ENCODE measurements around the gene TTC21B.
A peak's percentile ranks its signal among the peaks of the same experiment; 100 is the strongest.
"Not testable (repeated sequence)": the region's sequence is repeated elsewhere in the genome, so short reads cannot be mapped to it uniquely, and the experiment has no call there.

The TTC21B gene

GRCh38 chr2:165886487-165887146, 67.0 kb downstream of the TTC21B start:
- DNase-seq (ENCODE audit: low spot score) = peak; percentile 48

GRCh38 chr2:165877565-165878550, 75.7 kb downstream of the TTC21B start:
- DNase-seq (ENCODE audit: low spot score) = no peak

DNA sequence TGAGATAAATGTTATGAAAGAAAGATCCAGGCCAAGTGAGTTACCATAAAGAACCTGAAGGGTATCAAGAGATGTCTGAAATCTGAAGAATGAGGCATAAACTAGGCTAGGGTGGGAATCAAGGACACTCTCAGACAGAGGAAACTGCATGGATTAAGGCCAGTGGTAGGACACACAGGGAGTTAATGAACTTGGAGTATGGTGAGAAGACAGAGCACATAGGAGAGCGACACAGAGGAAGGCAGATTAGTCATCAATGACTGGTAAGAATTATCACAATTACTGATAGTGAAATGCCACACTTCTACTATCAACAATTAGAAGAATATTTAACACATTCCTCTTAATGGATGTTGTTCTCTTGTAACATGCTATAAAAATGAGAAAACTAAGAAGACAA, 76.9 kb downstream of the TTC21B start:
- DNase-seq (ENCODE audit: low spot score) = no peak

GRCh38 chr2:165876269-165876668, 77.3 kb downstream of the TTC21B start:
- DNase-seq (ENCODE audit: low spot score) = no peak

DNA sequence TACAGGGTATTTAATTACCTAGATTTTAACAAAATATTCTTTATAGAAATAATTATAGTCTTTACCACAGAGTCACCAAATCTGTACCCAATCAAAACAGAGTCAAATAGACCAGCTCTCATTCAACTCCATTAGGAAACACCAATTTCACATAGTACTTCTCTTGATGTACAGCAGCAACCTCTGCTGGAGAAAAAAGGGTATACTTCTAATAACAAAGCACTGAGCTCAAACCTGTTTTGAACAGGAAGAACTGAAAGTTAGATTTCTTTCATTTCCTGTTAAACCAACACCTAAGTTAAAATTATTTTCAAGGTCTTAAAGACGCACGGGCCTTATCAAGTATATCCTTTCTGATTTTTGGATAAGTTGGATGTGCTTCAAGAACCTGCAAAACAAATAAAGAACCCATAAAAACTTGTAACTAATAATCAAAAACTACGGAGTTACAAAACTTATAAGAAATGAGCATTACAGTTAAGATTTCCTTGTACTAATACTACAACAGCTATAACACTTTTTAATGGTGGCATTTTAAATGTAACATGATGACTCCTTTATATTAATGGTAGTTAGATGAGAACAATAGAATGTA, 79.0 kb downstream of the TTC21B start:
- DNase-seq (ENCODE audit: low spot score) = peak; percentile 74

GRCh38 chr2:165872101-165872791, 81.3 kb downstream of the TTC21B start:
- DNase-seq (ENCODE audit: low spot score) = peak; percentile 91

- no peak for DNase-seq (ENCODE audit: low spot score)
Measured at GRCh38 chr2:165871025-165871424, 82.6 kb downstream of the TTC21B start.

DNA sequence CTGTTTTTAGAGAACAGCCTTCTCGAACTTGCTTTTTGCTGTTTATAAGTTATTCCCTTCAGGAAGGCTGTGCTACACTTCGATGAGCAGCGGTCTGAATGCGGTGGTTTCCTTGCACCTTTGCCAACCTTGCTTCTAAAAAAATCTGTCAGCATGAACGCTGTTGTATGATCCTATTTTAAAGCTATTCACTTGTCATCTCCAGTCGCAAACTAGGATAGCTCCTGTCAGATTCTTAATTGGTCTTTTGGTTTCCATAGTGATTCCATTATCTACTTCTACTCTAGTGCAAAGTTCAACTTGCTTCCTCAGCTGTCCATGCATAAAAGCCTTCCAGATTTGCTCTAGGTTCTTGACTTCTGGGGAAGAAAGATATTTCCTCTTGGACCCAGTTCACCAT, 83.2 kb downstream of the TTC21B start:
- peak; percentile 69 for DNase-seq (ENCODE audit: low spot score)

DNA sequence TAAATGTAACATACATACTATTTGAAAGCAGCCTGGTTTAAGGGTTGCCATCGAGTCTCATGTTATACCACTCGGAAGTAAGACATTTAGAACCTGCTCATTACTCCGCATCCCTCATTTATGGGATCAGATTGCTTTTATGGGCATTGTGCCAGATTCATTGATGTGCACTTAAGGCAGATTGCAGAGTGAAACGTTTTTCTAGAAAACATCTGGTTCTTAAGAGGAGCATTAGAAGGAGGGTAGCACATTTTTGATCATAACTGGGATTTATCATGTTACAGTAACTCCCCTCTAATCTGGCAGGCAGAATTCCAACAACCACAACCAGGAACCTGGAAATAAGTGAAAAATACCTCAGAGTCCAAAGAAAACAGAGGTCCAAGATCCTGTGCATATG, 85.4 kb downstream of the TTC21B start:
- DNase-seq (ENCODE audit: low spot score) = no peak

DNA sequence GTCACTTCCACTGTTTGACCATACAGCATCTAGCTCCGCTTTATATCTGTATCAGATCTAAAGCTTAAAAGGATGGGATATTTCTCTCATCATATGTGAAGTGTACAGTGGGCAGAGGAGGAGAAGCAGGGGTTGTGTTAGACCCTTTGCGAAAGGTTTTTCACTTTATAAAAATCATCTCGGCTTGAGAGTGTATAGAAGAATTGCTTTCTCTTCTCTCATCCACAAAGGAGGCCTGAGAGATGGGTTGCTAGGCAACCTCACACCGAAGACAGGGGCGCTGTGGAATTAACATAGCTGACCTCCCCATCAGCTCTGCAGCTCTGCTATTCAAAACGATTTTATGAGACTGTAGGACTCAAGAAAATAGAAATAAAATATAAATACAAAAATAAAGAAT, 89.3 kb downstream of the TTC21B start:
- peak; percentile 33 for DNase-seq (ENCODE audit: low spot score)

DNA sequence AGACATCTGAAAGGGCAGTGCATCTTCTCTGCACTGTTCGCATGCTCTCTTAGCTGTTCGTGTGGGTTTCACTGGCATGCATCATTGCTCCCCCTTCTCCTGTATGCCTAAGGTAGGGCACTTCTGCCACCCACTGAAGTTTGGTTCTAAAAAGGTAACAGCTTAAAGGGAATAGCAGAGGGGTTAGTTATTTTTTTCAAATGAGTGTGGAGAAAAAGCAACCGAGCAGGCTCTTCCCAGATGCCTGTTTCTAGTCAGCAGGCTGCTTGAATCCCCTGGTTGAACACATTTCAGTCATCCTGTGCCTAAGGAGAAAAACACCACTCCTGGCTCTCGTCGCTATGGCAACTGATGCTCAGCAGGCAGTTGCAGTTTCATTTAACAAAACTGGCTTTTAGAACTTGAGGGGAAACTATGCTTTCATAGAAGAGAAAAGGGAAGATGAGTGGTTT, 89.7 kb downstream of the TTC21B start:
- peak; percentile 65 for DNase-seq (ENCODE audit: low spot score)

DNA sequence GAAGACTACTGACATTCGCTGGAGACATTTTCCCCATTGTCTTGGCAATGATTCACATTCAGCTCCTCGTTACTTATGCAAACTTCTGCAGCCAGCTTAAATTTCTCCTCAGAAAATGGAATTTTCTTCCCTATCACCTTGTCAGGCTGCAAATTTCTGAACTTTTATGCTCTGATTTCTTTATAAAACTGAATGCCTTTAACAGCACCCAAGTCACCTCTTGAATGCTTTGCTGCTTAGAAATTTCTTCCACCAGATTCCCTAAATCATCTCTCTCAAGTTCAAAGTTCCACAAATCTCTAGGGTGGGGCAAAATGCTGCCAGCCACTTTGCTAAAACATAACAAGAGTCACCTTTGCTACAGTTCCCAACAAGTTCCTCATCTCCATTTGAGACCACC, 92.5 kb downstream of the TTC21B start:
- DNase-seq (ENCODE audit: low spot score) = not testable (repeated sequence)

DNA sequence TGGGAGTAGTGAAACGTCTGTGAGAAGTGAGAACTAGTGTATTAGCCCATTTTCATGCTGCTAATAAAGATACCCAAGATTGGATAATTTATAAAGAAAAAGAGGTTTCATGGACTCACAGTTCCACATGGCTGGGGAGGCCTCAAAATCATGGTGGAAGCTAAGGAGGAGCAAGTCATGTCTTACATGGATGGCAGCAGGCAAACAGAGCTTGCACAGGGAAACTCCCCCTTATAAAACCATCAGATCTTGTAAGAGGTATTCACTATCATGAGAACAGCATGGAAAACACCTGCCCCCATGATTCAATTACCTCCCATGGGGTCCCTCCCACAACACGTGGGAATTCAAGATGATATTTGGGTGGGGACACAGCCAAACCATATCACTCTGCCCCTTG, 93.9 kb downstream of the TTC21B start:
- DNase-seq (ENCODE audit: low spot score) = not testable (repeated sequence)

- DNase-seq (ENCODE audit: low spot score) = no peak
Measured at GRCh38 chr2:165857876-165858275, 95.7 kb downstream of the TTC21B start.

GRCh38 chr2:165852394-165852793, 101.2 kb downstream of the TTC21B start:
- no peak for DNase-seq (ENCODE audit: low spot score)

- no peak for DNase-seq (ENCODE audit: low spot score)
Measured at GRCh38 chr2:165847001-165847400, 106.6 kb downstream of the TTC21B start.

DNA sequence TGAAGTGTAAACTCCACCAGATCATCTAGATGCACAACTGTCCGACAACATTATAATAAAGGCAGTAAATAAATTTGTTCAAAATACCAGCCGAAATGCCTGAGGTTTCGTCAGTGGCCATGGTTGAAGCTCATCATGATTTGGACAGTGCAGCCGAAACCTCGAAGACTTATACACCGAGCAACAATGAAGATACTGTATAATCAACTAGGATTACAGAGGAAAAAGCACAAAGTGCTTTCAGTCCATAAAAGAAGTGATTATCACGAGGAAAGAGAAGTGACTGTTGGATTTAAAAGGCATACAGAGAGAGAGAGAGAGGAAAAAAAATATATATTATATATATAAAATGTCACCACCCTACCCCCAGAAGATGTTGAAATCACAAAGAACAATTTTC, 107.5 kb downstream of the TTC21B start:
- no peak for DNase-seq (ENCODE audit: low spot score)

- no peak for DNase-seq (ENCODE audit: low spot score)
Measured at GRCh38 chr2:165844216-165844615, 109.4 kb downstream of the TTC21B start.

DNA sequence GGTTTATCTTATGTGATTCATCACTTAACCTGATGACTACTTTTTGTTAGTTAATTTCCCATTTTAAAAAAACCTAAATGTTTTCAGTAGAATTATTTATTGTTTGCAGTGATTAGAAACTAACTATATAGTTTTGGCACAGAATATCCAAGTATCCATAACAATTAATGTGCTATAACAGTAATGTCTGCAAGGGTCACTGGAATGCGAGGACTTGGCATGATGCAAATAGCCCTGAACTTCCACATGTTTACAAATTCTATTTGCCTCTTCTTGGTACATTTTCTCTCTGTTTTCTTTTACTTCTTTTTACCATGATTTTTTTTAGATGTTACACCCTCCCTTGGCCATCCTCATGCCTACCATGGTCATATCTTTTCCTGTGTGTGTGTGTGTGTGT, 110.2 kb downstream of the TTC21B start:
- DNase-seq (ENCODE audit: low spot score) = no peak

DNA sequence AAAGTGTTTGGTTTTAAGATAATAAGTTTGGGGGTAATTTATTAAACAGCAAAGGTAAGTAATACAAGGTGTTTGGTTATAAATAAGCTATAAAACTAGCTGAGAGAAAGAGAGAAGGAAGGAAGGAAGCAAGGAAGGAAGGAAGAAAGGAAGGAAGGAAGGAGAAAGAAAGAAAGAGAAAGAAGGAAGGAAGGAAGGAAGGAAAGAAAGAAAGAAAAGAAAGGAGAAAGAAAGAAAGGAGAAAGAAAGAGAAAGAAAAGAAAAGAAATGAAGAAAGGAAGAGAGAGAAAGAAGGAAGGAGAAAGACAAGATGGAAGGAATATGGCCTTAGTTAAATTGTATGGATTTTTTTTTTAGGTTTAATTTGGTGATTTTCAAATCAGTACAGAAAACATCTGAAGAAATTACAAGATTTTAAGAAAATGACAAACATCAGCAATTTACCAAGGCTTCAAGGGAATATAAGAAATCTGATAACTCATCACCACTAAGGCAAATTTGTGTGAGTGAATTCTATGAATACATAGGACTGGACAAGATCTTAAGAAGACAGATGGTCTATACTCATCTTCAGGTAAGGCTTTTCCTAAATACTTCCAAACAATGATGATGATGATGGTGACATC, 113.1 kb downstream of the TTC21B start:
- no peak for DNase-seq (ENCODE audit: low spot score)

DNA sequence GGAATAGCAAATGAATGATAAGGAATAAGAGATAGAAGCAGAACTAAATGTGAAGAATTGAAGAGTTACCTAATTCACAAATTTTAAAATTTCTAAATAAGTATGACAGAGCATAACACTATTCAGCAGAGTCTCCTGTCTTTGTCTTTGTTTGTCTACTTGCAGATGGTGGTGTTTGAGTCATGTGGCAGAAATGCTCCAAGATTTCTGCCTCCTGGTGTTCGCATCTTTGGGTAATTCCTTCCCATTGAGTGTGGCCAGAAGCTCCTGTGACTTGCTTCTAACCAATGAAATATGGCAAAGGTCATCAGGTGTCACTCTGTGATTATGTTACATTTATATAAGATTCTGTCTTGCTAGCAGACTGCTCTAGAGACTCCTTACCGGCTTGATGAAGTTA, 114.0 kb downstream of the TTC21B start:
- no peak for DNase-seq (ENCODE audit: low spot score)

GRCh38 chr2:165837122-165837521, 116.5 kb downstream of the TTC21B start:
- DNase-seq (ENCODE audit: low spot score) = no peak

Measured in cerebellar cortex (tissue), 1 donor.